Epidermal melanocyte (primary cell): ENCODE results near the gene TRIM36.

ENCODE experiments used
- DNase-seq: peaks from one replicate; pipeline ENCODE4 v3.0.0; 2011; ENCODE audit warnings: low spot score; ENCODE audit not compliant: insufficient read length

The TRIM36 gene

DNA sequence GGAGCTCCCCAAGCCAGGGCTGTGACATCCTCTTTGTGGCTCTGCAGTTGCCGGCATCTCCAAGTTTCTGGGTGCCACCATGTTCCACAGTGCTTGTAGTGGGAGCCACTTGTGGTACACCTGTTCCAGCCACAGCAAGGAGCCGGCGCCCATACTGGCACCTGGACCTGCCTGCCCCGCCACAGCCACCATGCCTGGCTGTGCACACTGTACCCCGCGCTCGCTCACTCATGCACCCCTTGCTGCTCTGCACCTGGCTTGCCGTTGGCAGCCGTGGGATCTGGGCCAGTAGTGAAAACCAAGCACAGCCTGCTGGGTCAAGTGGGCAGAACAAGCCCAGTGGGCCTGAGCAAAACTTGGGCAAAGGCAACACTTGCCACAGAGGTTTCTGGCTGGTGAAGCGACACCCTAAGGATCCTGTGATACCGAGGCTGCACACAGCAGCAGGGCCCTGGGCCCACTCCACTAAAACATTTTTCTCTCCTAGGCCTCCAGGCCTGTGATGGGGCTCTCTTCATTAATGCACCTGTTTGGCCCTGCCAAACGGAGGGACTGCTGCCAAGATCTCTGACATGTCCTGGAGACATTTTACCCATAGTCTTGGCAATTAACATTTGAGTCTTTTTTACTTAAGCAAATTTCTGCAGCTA is 2.8 kb downstream of the TRIM36 start:
- DNase-seq: no peak

DNA sequence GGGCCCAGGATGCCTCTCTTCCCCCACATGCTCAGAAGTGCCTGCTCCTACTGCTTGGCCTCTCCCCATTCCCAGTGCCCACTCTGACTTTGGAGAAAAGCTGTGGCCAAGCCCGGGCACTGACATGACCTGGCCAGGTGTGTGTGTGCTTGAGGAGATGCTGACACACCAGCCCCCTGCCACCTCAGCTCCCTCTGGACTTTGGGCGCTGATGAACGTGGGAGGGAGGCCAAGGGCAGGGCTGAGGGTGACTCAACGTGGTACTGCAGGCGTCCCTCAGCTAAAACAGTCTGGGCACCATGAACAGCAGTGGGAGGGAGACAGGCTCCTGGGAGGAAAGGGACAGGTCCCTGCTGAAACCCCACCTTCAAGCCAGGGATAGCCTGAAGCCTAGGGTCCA is 3.9 kb downstream of the TRIM36 start:
- no peak for DNase-seq

DNA sequence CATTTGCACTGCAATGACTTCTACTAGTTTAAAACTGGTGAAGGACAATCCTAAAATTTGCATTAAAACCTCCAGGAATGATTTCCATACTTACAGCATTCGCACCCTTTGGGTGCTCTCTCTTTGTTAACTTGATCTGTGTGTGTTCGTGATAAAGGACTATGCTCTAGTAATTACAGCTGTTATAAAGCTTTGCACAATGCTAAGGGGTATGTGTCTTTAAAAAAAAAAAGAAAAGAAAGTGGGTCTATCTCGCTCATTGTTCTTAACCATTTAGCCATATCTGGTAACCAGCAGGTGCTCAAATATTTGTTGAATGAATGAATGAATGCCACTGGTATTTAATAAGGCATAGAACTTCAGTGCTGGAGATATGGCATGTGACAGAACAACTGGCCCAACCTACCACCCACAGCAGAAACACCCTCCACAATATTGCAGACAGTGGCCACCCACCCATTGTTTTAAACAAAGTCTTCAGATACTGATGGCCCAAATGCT is 8.7 kb downstream of the TRIM36 start:
- DNase-seq: no peak

DNA sequence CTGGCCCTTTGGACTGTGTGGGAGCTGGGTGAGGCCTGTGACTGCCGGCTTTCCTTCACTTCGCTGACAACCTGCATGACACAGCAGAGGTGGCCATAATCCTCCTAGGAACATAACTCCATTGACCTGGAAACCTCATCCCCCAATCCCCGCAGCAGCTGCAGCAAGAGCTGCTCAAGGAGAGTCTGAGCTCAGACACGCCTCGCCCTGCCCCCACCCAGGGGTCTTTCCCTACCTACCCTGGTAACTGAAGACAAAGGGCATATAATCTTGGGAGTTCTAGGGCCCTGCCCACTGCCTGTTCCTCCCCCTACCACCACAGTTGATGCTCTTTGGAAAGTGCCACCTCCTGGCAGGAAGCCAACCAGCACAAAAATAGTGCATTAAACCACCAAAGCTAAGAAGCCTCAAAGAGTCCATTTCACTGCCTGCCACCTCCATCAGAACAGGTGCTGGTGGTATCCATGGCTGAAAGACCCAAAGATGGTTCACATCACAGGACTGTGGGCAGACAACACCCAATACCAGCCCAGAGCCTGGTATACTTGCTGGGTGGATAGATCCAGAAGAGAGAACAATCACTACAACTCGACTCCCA is 18.4 kb downstream of the TRIM36 start:
- DNase-seq: no peak

DNA sequence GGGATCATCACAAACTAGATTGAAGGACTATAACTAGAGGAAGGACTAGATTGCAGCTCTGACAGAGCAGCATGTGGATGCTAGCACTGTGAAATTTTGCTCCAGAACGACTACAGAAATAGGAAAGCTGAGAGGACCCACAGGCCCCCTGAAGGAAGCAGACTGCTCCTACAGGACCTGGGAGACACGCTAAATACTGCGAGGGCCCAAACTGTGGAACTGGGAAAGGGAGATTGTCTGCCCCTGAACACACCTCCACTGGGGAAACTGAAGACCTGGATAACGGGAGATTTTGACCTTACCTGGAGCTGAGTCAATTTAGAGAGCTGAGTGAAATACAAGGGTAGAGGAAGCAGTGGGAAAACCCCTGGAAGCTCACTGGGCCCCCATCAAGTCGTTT is 19.2 kb downstream of the TRIM36 start:
- no peak for DNase-seq

DNA sequence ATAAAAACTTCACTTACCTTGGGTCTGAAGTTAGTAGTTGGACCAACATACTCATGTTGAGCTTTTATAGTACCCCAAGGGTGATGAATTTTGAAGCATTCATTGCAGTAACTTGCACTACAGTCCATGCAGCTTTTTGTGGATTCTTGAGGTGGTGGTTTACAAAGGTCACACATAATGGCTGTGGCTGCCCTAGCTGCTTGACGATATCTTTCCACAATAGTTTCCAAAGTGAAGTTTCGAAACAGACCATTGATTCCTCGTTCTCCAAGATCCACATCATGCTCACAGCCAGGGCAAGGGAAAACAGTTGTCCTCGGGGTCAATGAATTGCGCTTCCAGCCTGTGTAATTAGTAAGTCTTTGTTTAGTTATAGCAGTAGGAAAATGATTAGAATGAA is 22.7 kb downstream of the TRIM36 start:
- no peak for DNase-seq

DNA sequence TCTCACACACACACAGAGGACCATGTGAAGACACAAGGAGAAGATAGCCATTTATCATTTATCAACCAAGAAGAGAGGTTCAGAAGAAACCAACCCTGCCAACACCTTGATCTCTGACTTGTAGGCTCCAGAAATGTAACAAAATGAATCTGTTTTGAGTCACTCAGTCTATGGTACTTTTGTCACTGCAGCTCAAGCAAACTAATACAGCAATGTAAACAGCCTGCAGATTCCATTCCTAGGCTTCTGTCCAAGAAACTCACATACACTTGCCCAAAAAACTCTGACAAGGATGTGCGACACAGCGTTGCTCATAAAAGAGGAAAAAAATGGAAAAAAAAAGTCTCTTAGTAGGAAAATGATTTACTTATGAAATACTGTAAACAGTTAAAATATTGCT is 33.4 kb downstream of the TRIM36 start:
- no peak for DNase-seq

DNA sequence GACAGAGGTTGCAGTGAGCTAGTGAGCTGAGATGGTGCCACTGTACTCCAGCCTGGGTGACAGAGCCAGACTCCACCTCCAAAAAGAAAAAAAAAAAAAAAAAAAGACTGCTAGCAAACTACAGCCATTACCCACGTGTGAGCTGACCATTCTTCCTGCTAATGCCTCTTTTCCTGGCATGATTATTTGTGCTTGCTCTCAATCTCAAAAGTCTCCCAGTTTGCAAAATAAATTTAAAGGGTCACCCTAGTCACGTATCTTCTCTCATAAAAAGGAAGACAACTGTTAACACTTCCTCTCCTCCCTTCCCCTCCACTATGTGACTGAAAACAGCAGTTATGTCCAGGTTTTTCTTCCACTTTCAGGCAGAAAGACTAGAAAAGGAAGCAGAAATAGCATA is 37.2 kb downstream of the TRIM36 start:
- DNase-seq: no peak

DNA sequence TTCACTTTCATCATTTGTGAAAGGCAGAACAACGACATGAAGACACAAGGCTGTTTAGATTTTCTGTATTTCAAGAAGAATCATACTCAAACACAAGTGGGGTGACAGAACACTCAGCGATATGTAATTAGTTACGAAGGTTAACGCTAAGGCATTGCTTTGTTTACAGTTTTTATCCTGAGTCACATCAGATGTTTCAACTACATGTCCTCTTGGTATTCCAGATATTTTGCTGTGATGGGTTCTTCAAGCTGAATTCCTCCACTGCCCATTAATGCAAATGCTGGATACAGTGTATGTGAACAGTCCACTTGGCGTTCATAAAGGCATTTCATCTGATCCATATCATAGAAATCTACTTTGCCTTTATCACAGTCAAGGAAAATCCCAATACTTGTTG is 43.4 kb downstream of the TRIM36 start:
- no peak for DNase-seq

DNA sequence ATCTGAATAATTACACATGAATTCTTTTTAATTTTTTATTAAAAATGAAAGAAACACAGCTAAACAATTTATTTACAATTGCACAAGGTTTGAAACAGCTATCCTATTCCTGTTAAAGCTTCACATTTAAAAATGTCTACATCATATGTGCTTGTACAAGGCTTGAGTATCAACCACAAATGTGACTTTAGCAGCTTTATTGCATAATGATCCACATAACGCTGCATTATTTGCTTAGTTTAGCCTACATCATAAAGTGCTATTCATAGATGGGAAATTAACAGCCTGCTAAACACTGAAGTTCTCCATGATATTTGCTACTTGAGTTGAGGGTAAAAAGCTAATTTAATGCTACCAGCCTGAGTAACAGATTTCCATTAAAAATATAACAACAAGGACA is 45.0 kb downstream of the TRIM36 start:
- DNase-seq: no peak

DNA sequence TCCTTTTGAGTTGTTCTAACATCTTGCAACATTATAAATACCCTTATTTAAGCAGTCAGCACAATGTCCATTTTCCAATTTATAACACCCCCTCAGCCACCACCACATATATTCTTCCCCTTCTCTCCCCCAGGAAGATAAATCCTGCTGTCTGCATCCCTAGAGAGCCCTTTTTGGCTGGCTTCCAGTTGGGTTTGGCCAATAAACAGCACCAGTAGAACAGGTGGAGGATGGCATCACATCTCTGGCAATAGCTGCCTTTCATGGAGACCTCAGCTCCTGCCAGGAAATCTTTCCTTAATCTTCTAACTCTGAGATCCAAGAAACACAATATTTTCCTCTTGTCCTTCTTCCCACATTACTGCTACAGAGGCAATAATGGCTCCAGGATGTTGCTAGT is 53.7 kb downstream of the TRIM36 start:
- no peak for DNase-seq

DNA sequence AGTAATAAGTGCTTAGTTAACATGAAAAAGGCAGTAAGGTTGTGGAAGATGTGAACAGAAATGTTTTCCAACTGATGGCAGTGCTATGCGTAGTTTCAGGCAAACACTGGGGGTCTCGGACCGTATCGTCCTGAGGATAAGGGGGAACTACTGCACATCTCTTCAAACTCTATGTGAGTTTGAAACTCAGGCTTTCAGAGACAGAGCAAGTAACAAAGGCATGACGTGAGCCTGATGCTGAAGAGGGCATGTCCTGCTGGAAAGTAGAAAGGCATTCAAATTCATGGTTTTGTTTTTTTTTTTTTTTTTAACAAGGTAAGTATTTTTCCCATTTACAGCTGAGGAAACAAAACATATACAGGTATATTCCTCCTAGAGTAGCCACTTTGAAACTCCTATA is 59.9 kb downstream of the TRIM36 start:
- DNase-seq: no peak

DNA sequence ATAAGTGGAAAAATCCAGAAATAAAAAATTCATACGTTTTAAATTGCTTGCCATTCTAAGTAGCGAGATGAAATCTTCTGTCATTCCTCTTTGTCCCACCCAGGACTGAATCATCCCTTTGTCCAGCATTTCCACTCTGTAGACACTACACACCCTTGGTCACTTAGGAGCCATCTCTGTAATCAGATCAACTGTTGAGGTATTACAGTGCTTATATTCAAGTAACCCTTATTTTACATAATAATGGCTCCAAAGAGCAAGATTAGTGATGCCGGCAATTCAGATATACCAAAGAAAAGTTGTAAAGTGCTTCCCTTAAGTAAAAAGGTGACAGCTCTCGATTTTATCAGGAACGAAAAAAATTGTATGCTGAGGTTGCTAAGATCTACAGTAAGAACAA is 60.4 kb downstream of the TRIM36 start:
- DNase-seq: no peak

DNA sequence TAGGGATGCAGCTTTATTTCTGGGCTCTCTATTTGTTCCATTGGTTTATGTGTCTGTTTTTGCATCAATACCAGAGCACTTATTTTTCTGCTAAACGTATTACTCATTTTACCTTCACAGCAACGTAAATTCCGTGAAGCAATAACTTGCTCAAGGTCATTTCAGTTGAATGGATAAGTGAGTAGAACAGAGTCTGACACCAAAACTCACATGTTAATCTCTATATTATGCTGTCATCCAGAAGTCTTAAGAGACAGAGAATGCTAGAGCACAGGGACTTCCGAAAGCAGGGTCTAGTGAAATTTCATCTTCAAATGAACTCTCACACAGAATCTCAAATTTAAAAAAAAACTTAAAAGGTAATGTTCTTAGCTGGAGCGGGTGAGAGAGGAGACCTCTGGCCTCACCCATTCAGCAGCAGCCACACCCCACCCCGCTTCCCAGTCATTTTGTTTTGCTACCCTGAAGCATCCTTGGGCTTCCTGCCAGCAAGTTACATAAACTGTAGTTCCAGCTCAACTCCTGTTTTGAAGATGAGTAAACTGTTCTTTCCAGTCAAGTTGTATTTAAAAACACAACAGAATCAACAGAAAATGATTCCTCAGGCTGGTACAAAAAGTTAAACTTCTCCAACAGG is 69.3 kb downstream of the TRIM36 start:
- DNase-seq: no peak

DNA sequence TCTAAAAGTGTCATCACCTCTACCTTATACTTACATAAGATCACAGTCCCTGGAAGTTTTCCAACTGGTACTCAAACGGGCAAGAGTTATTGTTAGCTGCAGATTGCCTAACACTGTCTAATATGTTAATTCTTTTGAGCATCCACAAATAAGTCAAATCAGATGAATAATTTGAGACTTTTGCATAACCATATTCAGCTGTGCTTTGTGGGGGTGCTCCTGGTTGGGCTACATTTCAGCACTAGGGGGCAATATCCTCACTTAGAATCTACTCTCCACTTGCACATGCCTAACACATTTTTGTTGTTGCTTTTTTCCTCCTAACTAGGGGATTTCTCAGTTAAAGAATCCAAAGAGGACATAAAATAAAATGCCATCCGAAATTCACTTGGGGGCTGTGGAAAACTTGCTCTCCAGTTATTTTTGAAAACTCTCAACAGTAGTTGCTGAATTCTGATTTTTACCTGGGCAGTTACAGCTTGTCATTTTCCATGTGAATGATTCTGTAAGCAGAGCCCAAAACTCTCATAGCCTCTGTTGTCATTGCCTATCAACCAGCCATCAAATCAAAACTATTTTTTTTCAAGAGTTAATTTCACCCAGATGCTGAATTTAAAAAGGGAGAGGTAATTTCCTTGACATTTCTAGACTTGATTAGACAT is 71.5 kb downstream of the TRIM36 start:
- DNase-seq: peak; percentile 41

DNA sequence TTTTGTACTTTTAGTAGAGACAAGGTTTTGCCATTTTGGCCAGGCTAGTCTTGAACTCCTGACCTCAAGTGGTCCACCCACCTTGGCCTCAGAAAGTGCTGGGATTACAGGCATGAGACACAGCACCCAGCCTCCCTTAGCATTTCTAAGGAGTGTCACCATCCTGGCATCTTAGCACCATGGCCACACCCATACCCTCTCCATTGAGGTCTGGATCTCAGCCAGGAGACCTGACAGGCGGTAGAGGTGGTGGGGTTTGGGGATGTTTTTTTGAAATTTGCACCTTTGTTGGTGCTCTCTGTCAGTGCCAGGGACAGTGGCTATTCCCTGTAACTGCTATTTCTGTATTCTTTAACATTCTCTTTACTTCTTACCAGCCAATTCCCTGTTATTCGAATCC is 72.5 kb downstream of the TRIM36 start:
- DNase-seq: no peak

DNA sequence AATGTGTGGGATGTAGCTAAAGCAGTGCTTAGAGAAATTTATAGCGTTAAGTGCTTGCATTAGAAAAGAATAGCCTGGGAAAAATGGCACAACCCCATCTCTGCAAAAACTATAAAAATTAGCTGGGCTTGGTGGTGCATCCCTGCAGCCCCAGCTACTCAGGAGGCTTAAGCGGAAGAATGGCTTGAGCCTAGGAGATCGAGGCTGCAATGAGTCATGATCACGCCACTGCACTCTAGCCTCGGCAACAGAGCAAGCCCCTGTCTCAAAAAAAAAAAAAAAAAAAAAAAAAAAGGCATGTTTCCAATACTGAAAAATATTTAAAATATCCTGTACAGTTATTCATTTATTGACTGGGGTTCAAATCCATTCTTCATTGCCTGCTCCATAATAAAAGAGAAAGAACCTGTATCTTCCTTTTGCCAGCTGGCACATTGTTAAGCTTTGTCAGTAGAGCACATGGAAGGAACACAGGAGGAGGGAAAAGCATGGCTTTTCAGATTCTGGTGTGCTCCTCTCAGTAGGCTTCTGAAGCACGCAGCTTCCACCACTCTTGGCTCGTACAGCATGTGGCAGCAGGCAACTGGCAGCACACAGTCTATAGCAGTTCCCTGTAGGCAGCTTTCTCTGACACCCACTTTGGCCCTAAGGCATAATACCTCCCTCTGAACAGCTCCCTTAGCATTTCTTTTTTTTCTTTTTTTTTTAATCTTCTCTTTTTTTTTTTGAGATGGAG is 73.5 kb downstream of the TRIM36 start:
- DNase-seq: no peak

DNA sequence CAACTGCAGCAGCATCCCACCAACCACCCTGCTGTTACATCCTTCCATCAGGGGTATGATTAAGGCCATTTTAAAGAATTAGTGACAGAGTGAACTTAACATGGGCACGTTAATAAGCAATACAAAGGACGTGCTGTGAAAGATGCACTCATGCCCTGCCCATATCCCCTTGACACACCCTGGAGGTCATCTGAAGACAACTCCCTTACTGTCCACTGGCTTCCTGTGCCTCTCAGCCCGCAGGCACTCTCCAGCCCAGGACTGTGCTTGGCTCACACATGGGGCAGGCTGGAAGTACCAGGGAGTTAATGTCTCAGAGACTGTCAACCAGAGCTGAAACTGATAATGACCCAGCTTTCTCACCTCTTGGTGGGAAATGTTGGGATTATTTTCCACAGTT is 81.8 kb downstream of the TRIM36 start:
- peak; percentile 29 for DNase-seq

DNA sequence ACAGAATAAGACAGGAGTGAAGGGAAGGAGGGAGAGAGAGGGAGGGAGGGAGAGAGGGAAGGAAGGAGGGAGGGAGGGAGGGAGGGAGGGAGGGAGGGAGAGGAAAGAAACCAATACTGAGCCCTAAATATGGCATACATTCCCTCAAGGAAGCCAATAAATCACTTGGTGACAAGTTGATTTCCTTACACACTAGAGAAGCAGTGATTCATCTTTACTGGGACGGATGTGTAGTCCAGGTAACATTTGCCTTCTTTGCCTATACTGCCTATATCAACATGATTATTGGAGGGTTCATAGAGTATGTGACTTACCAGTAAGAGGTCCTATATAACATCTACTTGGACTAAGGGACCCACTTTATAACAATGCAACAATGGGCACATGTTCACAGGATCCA is 83.2 kb downstream of the TRIM36 start:
- no peak for DNase-seq

DNA sequence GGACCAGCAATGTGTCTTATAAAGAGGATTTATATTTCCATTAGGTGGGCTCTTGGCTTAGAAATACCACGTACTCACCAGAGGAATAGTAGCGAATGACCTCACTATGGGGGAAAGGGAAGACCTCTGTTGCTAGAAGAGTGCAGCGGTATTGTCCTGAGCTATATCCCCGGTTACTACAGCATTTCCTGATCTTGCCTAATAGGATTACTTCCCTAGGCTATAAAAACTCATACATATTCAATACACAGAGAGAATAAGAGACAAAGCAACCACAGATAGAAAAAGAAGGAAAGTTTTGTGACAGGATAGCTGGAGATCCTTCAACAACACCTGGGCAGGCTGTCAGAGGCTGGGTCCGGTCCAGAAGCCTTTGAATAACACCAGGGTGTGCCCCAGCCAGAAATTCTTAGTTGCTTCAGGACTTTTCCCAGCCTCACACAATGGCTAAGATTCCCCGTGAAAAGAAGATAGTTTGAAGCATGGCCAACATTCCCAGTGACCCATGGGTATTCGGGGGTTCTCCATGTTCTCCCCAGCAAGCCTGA is 85.4 kb downstream of the TRIM36 start:
- DNase-seq: no peak

DNA sequence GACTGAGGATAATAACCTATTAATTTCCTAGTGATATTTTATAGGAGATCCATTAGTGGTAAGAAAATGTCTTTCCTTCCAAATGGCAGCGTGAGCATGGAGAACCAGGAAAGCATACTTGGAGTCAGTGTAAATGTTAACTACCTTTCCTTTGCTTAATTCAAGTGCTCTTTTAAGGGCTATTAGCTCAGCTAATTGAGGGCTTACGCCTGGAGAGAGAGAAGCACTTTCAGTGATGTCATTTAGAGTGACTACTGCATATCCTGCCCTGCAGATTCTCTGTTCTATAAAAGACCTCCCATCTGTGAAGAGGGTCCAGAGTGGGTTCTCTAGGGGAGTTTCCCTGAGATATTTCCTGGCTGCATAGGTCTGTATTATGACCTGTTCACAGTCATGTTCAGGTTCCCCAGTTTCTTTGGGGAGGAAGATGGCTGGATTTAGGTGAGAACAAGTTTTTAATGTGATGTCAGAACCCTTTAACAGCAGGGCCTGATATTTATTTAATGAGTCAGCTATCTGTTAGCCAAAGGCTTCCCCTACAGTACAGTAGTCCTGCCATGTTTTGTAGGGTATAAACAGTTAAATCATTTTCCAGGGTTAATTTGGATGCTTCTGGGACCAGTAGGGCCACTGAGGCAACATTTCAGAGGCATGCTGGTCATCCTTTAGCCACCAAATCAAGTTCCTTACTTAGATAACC is 89.6 kb downstream of the TRIM36 start:
- DNase-seq: no peak
